Ishikawa (cell line): Measurements from ENCODE around the gene TMOD1.

Source experiments
- CEBPB ChIP-seq: IDR thresholded peaks from 2 replicates; pipeline ENCODE4 v1.6.1; 2012
- CREB1 ChIP-seq: IDR thresholded peaks from 2 replicates; pipeline ENCODE4 v1.6.1; 2012; ENCODE audit warnings: low read depth
- EGR1 ChIP-seq: IDR thresholded peaks from 2 replicates; pipeline ENCODE4 v1.6.1; 2012
- EP300 ChIP-seq: IDR thresholded peaks from 2 replicates; pipeline ENCODE4 v1.6.1; 2012; ENCODE audit warnings: borderline replicate concordance
- FOXM1 ChIP-seq: IDR thresholded peaks from 2 replicates; pipeline ENCODE4 v1.6.1; 2012; ENCODE audit warnings: low read depth, borderline replicate concordance
- MAX ChIP-seq: IDR thresholded peaks from 2 replicates; pipeline ENCODE4 v1.6.1; 2012
- NFIC ChIP-seq: IDR thresholded peaks from 2 replicates; pipeline ENCODE4 v1.6.1; 2012
- RAD21 ChIP-seq: IDR thresholded peaks from 2 replicates; pipeline ENCODE4 v1.6.1; 2012; ENCODE audit warnings: low read depth
- REST ChIP-seq: IDR thresholded peaks from 2 replicates; pipeline ENCODE4 v1.6.1; 2012; ENCODE audit warnings: low read depth, mild to moderate bottlenecking
- TAF1 ChIP-seq: IDR thresholded peaks from 2 replicates; pipeline ENCODE4 v1.6.1; 2012; ENCODE audit warnings: low read depth, mild to moderate bottlenecking
- TCF12 ChIP-seq: IDR thresholded peaks from 2 replicates; pipeline ENCODE4 v1.6.1; 2012; ENCODE audit warnings: low read depth
- TEAD4 ChIP-seq: IDR thresholded peaks from 2 replicates; pipeline ENCODE4 v1.6.1; 2012
- USF1 ChIP-seq: IDR thresholded peaks from 2 replicates; pipeline ENCODE4 v1.6.1; 2012
- YY1 ChIP-seq: IDR thresholded peaks from 2 replicates; pipeline ENCODE4 v1.6.1; 2012; ENCODE audit warnings: low read depth
- ZBTB7A ChIP-seq: IDR thresholded peaks from 2 replicates; pipeline ENCODE4 v1.6.1; 2012; ENCODE audit warnings: low read depth

TMOD1 gene

GRCh38 chr9:97508852-97509251 lies 7.4 kb downstream of the TMOD1 start:
- no peak for TF ChIP-seq ZBTB7A
- TF ChIP-seq MAX = no peak
- no peak for TF ChIP-seq FOXM1
- TF ChIP-seq EGR1 = no peak
- no peak for TF ChIP-seq NFIC
- TF ChIP-seq TAF1 = no peak
- no peak for TF ChIP-seq RAD21
- TF ChIP-seq YY1 = no peak
- TF ChIP-seq REST = no peak
- TF ChIP-seq USF1 = no peak
- TF ChIP-seq CEBPB = no peak
- TF ChIP-seq TEAD4 = no peak
- TF ChIP-seq TCF12 = no peak
- no peak for TF ChIP-seq EP300
- no peak for TF ChIP-seq CREB1

- TF ChIP-seq YY1 = no peak
- no peak for TF ChIP-seq EGR1
- TF ChIP-seq CREB1 = no peak
- no peak for TF ChIP-seq RAD21
- no peak for TF ChIP-seq TEAD4
- no peak for TF ChIP-seq CEBPB
- TF ChIP-seq USF1 = no peak
- no peak for TF ChIP-seq REST
- no peak for TF ChIP-seq TCF12
- no peak for TF ChIP-seq EP300
- no peak for TF ChIP-seq NFIC
- TF ChIP-seq ZBTB7A = no peak
- TF ChIP-seq FOXM1 = no peak
- no peak for TF ChIP-seq MAX
- TF ChIP-seq TAF1 = no peak
Observed at GRCh38 chr9:97510797-97511654, 9.6 kb downstream of the TMOD1 start.

GRCh38 chr9:97511655-97512427 lies 10.4 kb downstream of the TMOD1 start:
- TF ChIP-seq EGR1 = no peak
- no peak for TF ChIP-seq USF1
- no peak for TF ChIP-seq EP300
- TF ChIP-seq NFIC = no peak
- no peak for TF ChIP-seq REST
- no peak for TF ChIP-seq CREB1
- no peak for TF ChIP-seq TAF1
- TF ChIP-seq YY1 = no peak
- TF ChIP-seq MAX = no peak
- TF ChIP-seq FOXM1 = no peak
- TF ChIP-seq RAD21 = no peak
- TF ChIP-seq ZBTB7A = no peak
